Breast epithelium (tissue), 4 donors: ENCODE results near the gene SELENOM. TPM values are rescaled to one million over a fixed set of nuclear protein-coding genes. Genes with fewer than 3 reads are reported as not detected.

Experiments used
- DNase-seq, 2 donors: peaks; one replicate each; pipeline ENCODE4 v3.0.0-alpha.2; 2019; ENCODE audit warnings: low spot score in 2 of 2
- H3K27ac ChIP-seq, 2 donors: fragments of 200-600 bp; sonication (generic) in 1 of 2; one replicate each; pipeline ENCODE4 v1.5.1; 2016 to 2019; ENCODE audit warnings: mild to moderate bottlenecking in 1 of 2
- H3K27me3 ChIP-seq, 2 donors: fragments of 200-600 bp; sonication (generic) in 1 of 2; one replicate each; pipeline versions ENCODE4 v1.5.1 to v1.6.0; 2017 to 2019; ENCODE audit warnings: control low read depth in 1 of 2, mild to moderate bottlenecking in 1 of 2
- H3K36me3 ChIP-seq: fragments of 200-600 bp; one replicate; pipeline ENCODE4 v1.5.1; 2019
- H3K4me1 ChIP-seq, 2 donors: fragments of 200-600 bp; sonication (generic); one replicate each; pipeline ENCODE4 v1.5.1; 2016 to 2019; ENCODE audit warnings: control low read depth in 1 of 2
- H3K4me3 ChIP-seq, 3 donors: fragments of 200-600 bp; sonication (generic); 1 replicate in 2 of 3; 2 replicates in 1 of 3; pipeline ENCODE4 v1.5.1; 2016 to 2019; ENCODE audit warnings: mild to moderate bottlenecking in 3 of 3, moderate library complexity in 2 of 3
- H3K9me3 ChIP-seq, 2 donors: fragments of 200-600 bp; sonication (generic) in 1 of 2; one replicate each; pipeline ENCODE4 v1.5.1; 2016 to 2019; ENCODE audit warnings: control low read depth in 1 of 2
- POLR2A ChIP-seq: fragments of 450-650 bp; IDR thresholded peaks from one replicate; pipeline ENCODE4 v1.6.1; 2016; ENCODE audit warnings: antibody characterized with exemption, mild to moderate bottlenecking, moderate library complexity
- POLR2AphosphoS5 ChIP-seq, 3 donors: sonication (generic); formaldehyde crosslinking; IDR thresholded peaks; one replicate each; pipeline ENCODE4 v1.6.1; 2017; ENCODE audit warnings: antibody characterized with exemption in 3 of 3
- intact Hi-C: fragments of 100-400 bp; cut with DNase I; formaldehyde crosslinking; loops from one replicate; pipeline ENCODE4 v1.15.1; 2023; ENCODE audit warnings: low total_unique reads
- total RNA-seq, 3 donors: library from RNA; depleted of rRNA; stranded (reverse); fragments of >200 nt; gene quantifications; one replicate each; pipeline ENCODE4 v1.1.0, GENCODE V29; 2016
- TF ChIP-seq, protein P1 (sequence below), 3 donors: fragments of 450-650 bp; IDR thresholded peaks; one replicate each; pipeline ENCODE4 v1.5.1; 2016 to 2017; ENCODE audit warnings: antibody characterized with exemption in 3 of 3, mild to moderate bottlenecking in 3 of 3, moderate library complexity in 3 of 3

The SELENOM gene
- total RNA-seq = 100 to 1,000 TPM; 297 to 485 (median 411) TPM

- peak; percentile 98 for DNase-seq
- Histone ChIP-seq H3K9me3 (no peaks in the 10 kb centered on the region), H3K36me3 (no peaks in the 10 kb centered on the region), H3K27me3 (no peaks in the 10 kb centered on the region), H3K4me3 (peak within 1 kb of the TSS; percentile 93 to 98 (median 94)), H3K27ac (peak within 1 kb of the TSS; percentile 98), H3K4me1 (peaks cover 0 to 9% of the 10 kb centered on the region in 2 donors)
- intact Hi-C loops = no loop called here
- TF ChIP-seq, protein P1, sequence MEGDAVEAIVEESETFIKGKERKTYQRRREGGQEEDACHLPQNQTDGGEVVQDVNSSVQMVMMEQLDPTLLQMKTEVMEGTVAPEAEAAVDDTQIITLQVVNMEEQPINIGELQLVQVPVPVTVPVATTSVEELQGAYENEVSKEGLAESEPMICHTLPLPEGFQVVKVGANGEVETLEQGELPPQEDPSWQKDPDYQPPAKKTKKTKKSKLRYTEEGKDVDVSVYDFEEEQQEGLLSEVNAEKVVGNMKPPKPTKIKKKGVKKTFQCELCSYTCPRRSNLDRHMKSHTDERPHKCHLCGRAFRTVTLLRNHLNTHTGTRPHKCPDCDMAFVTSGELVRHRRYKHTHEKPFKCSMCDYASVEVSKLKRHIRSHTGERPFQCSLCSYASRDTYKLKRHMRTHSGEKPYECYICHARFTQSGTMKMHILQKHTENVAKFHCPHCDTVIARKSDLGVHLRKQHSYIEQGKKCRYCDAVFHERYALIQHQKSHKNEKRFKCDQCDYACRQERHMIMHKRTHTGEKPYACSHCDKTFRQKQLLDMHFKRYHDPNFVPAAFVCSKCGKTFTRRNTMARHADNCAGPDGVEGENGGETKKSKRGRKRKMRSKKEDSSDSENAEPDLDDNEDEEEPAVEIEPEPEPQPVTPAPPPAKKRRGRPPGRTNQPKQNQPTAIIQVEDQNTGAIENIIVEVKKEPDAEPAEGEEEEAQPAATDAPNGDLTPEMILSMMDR (IDR thresholded peaks at IDR 0.05) = peak; percentile 95 to 99 (median 96)
- TF ChIP-seq POLR2A (peak; percentile 86), POLR2AphosphoS5 (IDR thresholded peaks at IDR 0.05) (peak; percentile 61 to 92 (median 90))
These were observed at the start of gene SELENOM for GRCh38 chr22:31107178-31107893. Gene SELENOM, minus strand, starts transcription at chr22:31107568. Its CDS starts 63 bp downstream, at chr22:31107505.

GRCh38 chr22:31155422-31155821 lies 48.1 kb upstream of the SELENOM start:
- no peaks in the 10 kb centered on the region for H3K4me1 ChIP-seq
- TF ChIP-seq POLR2AphosphoS5 (IDR thresholded peaks at IDR 0.05) (no peak), POLR2A (no peak)
- TF ChIP-seq, protein P1 (IDR thresholded peaks at IDR 0.05) = no peak
- H3K9me3 ChIP-seq = no peaks in the 10 kb centered on the region
- H3K27me3 ChIP-seq = no peaks in the 10 kb centered on the region
- no peak for DNase-seq
- peak overlapping the region; percentile 73 to 89 for H3K27ac ChIP-seq
- H3K4me3 ChIP-seq = no peak overlapping the region
- intact Hi-C loops = no loop called here
- no peaks in the 10 kb centered on the region for H3K36me3 ChIP-seq

- Histone ChIP-seq H3K27ac (peak overlapping the region; percentile 73 to 89), H3K27me3 (no peaks in the 10 kb centered on the region), H3K36me3 (no peaks in the 10 kb centered on the region), H3K4me3 (no peak overlapping the region), H3K9me3 (no peaks in the 10 kb centered on the region), H3K4me1 (no peaks in the 10 kb centered on the region)
- intact Hi-C loops = no loop called here
- no peak for DNase-seq
- TF ChIP-seq, protein P1 (IDR thresholded peaks at IDR 0.05) = no peak
- TF ChIP-seq POLR2A (no peak), POLR2AphosphoS5 (IDR thresholded peaks at IDR 0.05) (no peak)
These were observed 47.6 kb upstream of the SELENOM start for GRCh38 chr22:31154975-31155374.

DNA sequence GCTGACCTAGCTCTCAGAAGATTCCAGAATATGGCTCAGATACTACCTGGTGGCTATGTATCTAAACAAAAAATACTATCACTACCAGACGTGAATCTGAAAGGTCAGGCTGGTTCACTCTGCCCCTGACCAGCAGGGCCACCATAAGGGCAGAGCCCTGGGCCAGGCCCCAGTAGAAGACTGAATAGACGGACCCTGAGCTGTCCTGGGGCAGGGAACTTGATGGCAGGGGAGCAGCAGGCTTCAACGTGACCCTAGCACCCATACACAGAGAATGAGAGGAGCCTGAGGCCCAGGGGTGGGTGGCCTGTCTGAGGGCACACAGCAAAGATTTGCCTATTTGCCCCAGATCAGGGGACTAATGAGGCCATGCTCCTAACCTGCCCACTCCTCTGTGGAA lies 46.0 kb upstream of the SELENOM start:
- DNase-seq = no peak
- H3K4me1 ChIP-seq = no peaks in the 10 kb centered on the region
- H3K36me3 ChIP-seq = no peaks in the 10 kb centered on the region
- H3K9me3 ChIP-seq = no peaks in the 10 kb centered on the region
- H3K27ac ChIP-seq = peak overlapping the region in 1 of 2 donors; percentile 23
- H3K27me3 ChIP-seq = no peaks in the 10 kb centered on the region
- intact Hi-C loops = no loop called here
- H3K4me3 ChIP-seq = no peak overlapping the region
- TF ChIP-seq POLR2AphosphoS5 (IDR thresholded peaks at IDR 0.05) = no peak
- no peak for TF ChIP-seq POLR2A
- TF ChIP-seq, protein P1 (IDR thresholded peaks at IDR 0.05) = no peak

GRCh38 chr22:31151872-31152271 lies 44.5 kb upstream of the SELENOM start:
- no peak for TF ChIP-seq POLR2A
- no peak for TF ChIP-seq POLR2AphosphoS5 (IDR thresholded peaks at IDR 0.05)
- TF ChIP-seq, protein P1 (IDR thresholded peaks at IDR 0.05) = no peak
- no peak for DNase-seq
- H3K4me3 ChIP-seq = no peak overlapping the region
- no peaks in the 10 kb centered on the region for H3K4me1 ChIP-seq
- H3K27ac ChIP-seq = no peak overlapping the region
- no peaks in the 10 kb centered on the region for H3K9me3 ChIP-seq
- intact Hi-C loops = no loop called here
- no peaks in the 10 kb centered on the region for H3K27me3 ChIP-seq
- no peaks in the 10 kb centered on the region for H3K36me3 ChIP-seq
